Activated CD4-positive, alpha-beta T cell treated with anti-CD3 and anti-CD28 coated beads, Interleukin-2, amount 50 U/mL, for 1 hour (primary cell): ENCODE results near the gene DGUOK.
A peak's percentile ranks its signal among the peaks of the same experiment; 100 is the strongest.

Source experiments
- DNase-seq: peaks from one replicate; pipeline ENCODE4 v3.0.0-alpha.2; 2020

The DGUOK gene

GRCh38 chr2:73983322-73984202, 56.9 kb downstream of the DGUOK start:
- DNase-seq, result no peak

GRCh38 chr2:73984203-73984921, 57.7 kb downstream of the DGUOK start, which contains the start of gene TET3:
Gene TET3, plus strand, starts transcription at chr2:73984910. Its CDS starts 1,494 bp downstream, at chr2:73986404.
- DNase-seq, result no peak

- peak; percentile 68 for DNase-seq
Measured at GRCh38 chr2:73984922-73985307, 58.2 kb downstream of the DGUOK start.

GRCh38 chr2:73985308-73986084, 58.8 kb downstream of the DGUOK start:
- DNase-seq, result peak; percentile 45

- DNase-seq, result peak; percentile 33
Measured at GRCh38 chr2:73986085-73986681, 59.5 kb downstream of the DGUOK start.

- peak; percentile 37 for DNase-seq
Measured at GRCh38 chr2:73987109-73987947, 60.6 kb downstream of the DGUOK start.

GRCh38 chr2:73987948-73988700, 61.4 kb downstream of the DGUOK start:
- DNase-seq, result no peak

- DNase-seq, result no peak
Measured at GRCh38 chr2:73989972-73990371, 63.3 kb downstream of the DGUOK start.

- DNase-seq, result no peak
Measured at GRCh38 chr2:73990531-73990930, 63.9 kb downstream of the DGUOK start.

- no peak for DNase-seq
Measured at GRCh38 chr2:73992036-73992435, 65.4 kb downstream of the DGUOK start.

GRCh38 chr2:73993376-73993775, 66.7 kb downstream of the DGUOK start:
- DNase-seq, result no peak

- DNase-seq, result no peak
Measured at GRCh38 chr2:73993778-73994177, 67.1 kb downstream of the DGUOK start.

- no peak for DNase-seq
Measured at GRCh38 chr2:73994178-73994831, 67.6 kb downstream of the DGUOK start.

- no peak for DNase-seq
Measured at GRCh38 chr2:73995810-73996209, 69.1 kb downstream of the DGUOK start.

- no peak for DNase-seq
Measured at GRCh38 chr2:73997813-73998212, 71.1 kb downstream of the DGUOK start.

GRCh38 chr2:73998451-73998850, 71.8 kb downstream of the DGUOK start:
- DNase-seq, result peak; percentile 51

GRCh38 chr2:73998933-73999332, 72.3 kb downstream of the DGUOK start:
- DNase-seq, result no peak

- DNase-seq, result no peak
Measured at GRCh38 chr2:73999881-74000597, 73.4 kb downstream of the DGUOK start.

GRCh38 chr2:74000666-74001065, 74.0 kb downstream of the DGUOK start:
- no peak for DNase-seq

GRCh38 chr2:74001121-74001520, 74.4 kb downstream of the DGUOK start:
- no peak for DNase-seq
